HG03175 (cell line): ENCODE measurements around the gene CCDC89.

Source experiments
- ATAC-seq: cut with Tn5 transposase; IDR thresholded peaks from one replicate; pipeline ENCODE4 v1.9.1; 2021; ENCODE audit warnings: mild to moderate bottlenecking, moderate library complexity; ENCODE audit not compliant: unreplicated experiment

Gene CCDC89

GRCh38 chr11:85685820-85686459, at the start of gene CCDC89:
Gene CCDC89 (minus strand): TSS chr11:85686195. CDS start chr11:85686130, 65 bp downstream.
- no peak for ATAC-seq

DNA sequence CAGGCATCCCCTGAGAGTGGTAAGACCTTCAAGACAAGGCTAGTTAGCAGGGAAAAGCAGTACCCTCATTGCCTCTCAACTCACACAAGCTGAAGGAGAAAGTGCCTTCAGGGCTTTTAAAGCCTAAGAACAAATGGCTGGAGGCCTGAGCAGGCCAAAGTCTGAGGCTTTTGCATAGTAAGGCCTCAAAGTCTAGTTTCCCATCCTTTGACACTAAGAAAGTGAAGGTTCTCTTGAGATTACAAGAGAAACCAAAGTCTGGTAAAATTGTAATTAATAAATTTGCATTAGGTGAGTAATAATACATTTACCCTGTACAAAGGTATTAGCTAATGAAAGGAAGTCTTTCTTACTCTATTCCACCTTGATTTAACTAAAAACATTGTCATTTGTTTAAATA, 47.0 kb upstream of the CCDC89 start:
- ATAC-seq = peak; percentile 78

GRCh38 chr11:85726381-85726780, 40.4 kb upstream of the CCDC89 start:
- ATAC-seq = no peak

DNA sequence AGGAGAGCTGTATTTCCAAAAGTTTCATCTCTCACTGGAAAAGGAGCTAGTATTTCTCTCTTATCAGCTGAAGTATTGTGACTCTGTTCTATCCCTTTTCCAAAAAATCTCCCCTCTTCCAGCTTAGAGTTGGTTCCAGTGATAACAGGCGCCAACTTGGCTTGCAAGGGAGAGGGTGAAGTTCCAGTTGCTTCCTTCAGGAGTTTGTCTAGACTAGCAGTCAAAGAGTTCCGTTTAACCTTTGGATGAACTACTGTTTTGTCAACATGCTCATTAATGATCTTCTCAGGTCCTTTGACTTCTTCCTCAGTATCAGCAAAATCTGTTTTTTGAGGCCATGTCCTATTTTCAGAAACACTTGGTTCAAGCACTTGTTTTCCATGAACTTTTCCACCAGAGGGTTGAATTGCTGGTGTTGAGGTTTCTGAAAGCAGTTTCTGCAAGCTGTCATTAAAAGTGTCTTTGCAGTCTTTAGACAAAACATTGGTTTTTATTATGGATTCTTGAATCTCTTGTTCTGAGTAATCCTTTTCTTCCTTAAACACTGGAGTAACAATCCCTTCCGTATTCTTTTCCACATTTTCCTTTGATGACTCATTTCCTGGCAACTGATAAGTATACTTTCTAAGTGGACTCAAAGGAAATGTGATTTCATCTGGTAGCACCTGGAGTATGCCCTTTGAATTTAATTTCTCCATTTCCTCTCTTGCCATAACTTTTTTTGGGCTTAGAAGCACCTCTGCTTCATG, 39.7 kb upstream of the CCDC89 start:
- no peak for ATAC-seq

DNA sequence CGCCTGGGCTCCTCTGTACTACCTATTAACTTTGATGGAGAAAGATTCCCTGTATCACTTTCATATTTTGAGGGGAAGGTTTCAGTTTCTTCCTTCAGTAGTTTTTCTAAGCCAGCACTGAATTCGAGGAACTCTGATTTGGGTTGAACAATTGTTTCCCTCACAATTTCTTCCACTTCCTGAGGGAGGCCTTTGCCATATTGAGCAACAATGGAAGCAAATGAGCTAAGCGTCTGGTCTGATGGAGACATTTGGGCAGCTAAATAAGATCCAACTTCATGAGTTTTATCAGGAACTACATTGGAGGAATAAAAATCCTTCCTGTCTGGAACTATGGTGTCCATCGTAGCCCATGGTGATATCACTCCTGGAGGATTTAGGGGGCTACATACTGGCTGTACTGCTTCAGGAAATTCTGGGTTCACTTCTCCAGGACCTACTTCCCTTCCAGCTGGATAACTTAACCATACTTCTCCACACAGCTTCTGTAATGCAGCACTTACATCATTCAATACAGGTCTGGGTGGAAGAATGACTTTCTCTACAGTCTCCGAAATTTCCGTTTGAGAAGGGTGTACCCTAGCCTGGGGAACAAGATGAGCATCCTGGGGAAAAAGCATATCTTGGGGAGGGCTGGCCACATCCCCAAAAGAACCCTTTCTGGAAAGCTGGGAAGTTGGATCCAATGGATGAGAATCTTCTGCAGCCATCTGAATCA, 38.9 kb upstream of the CCDC89 start:
- ATAC-seq = no peak

GRCh38 chr11:85723088-85723487, 37.1 kb upstream of the CCDC89 start:
- ATAC-seq = no peak

DNA sequence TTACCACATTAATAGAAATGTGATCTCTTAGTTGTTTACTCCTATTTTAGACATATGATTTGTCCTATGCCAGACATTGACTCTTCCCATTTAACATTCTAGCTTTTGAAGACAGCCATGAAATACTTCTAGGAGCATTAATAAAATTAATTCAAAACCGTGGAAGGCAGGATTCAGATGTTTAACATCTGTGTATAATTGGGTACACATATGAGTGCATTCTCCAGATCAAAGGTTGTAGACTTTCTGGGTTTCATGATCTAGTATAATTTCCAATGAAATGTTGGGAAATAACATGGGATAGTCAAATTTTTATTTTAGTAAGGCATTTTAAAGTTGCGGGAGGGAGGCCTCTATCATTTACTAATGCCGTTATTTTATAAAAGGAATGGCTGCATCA, 35.2 kb upstream of the CCDC89 start:
- ATAC-seq = no peak

DNA sequence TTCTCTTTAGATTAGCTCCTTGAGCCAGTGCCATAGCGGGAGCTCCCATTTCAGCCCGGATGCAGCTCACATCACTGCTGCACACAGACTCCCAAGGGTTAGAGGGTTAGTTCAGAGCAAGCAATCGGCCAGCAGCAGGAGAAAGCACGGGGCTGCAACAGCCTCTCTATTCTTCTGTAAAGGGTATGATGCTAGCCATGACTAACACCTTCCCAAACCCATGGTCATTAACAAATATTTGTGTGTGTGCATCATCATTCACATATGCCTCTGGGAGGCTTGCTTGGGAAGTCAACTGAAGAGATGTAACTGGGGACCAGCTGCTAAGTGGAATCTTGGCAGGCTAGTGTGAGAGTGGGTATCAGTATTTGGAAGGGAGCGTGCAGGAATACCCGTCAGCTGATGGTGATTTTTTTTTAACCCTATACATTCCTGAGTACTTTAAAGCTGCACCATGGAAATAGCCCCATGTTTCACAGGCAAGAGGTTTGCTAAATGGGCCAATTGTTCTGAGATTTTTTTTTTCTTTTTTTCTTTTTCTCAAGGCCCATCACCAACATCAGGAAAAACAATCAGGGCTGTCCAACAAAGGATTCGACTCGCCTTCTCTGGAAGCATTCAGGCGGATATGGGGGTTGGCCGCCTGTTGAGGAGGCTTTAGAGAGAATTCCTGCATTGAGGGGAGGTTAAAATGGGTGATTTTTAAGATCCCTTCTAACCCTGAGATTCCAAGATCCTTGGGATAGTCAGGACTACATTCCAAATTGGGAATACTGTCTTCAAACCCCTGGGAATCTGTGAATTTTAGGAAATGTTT, 33.2 kb upstream of the CCDC89 start:
- no peak for ATAC-seq

- no peak for ATAC-seq
These were observed 32.3 kb upstream of the CCDC89 start for GRCh38 chr11:85718126-85718943.

GRCh38 chr11:85717429-85717828, 31.4 kb upstream of the CCDC89 start:
- ATAC-seq = no peak

GRCh38 chr11:85712953-85713352, 27.0 kb upstream of the CCDC89 start:
- ATAC-seq = no peak

- no peak for ATAC-seq
These were observed 24.9 kb upstream of the CCDC89 start for GRCh38 chr11:85710917-85711316.

DNA sequence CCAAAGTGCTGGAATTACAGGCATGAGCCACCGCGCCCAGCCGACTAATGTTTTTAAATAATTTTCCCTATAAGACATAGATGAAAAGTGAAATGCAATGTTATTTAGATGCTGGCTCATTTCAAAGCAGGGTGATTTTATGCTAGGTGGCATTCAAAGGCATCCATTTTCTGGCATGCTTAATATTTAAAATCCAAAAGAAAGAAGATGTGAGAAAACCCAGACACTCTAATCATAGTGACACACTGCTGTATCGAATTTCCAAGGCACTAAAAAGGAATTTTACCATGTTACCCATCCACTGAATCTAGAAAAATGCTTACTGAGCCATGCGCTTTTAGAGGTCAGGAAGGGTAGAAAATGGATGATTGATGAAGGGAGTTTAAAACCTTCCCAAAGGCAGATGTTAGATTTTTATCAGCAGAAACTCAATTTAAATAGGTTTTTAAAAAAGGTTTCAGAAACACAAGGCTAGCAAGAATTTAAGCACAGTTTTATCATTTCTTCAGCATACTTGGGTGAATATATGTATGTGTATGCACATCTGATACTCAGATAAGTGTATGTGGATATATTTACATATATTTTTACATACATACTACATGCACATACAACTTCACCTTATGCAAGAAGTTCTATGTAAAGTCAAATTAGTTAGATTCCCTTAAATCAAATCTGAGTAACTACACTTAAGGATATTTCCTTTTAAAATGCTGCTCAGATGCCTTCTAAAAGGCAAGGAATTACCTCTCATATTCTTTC, 24.1 kb upstream of the CCDC89 start:
- no peak for ATAC-seq

GRCh38 chr11:85705800-85706199, 19.8 kb upstream of the CCDC89 start:
- ATAC-seq = no peak

DNA sequence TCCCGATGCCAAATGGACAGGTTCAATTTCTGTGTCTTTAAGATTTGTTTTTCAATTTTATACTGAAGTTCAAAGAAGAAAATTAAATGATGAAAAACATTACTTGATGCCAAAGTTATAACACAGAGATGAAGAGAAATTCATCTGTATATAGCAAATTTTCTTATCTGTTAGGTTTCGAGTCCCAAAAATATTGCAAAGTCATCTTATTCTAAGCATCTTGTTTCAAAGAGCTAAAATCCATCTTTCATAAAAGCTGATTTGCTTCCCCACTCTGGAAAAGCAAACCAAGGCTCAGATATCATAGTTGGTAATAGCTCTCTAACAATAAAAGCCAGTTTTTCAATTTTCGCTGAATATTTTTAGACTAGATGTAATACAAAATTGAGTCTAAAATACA, 19.0 kb upstream of the CCDC89 start:
- no peak for ATAC-seq

DNA sequence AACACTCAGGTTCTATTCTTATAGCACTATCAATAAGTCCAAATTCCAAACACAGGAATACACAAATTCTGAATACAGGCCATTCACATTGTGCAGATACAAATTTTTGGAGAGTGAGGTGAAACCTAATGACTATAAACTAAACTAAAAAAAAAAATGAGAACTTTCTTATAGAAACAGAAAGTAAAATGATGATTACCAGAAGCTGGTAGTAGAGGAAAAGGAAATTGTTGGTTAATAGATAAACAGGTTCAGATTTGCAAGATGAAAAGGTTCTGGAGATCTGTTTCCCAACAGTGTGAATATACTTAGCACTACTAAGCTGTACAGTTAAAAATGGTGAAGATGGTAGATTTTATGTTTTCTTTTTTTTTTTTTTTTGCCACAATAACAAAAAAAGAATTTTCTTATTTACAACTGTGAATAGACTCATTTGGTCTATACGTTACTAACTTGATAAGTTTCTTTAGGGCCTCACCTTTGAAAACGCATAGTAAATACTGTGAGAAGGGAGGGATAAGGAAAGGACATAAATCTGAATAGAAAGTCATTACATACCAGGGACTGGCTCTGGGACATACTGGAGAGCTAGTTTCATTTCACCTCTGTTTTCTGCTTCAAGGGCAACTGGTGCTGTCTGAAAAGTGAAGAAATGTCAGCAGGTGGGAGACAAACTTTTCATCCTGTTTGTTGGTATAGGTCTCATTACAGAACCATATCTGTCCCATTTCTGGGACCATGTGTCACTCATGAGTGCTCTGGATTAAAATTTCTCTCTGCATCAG, 14.2 kb upstream of the CCDC89 start:
- ATAC-seq = peak; percentile 88

- ATAC-seq = no peak
These were observed 12.2 kb upstream of the CCDC89 start for GRCh38 chr11:85698195-85698594.

DNA sequence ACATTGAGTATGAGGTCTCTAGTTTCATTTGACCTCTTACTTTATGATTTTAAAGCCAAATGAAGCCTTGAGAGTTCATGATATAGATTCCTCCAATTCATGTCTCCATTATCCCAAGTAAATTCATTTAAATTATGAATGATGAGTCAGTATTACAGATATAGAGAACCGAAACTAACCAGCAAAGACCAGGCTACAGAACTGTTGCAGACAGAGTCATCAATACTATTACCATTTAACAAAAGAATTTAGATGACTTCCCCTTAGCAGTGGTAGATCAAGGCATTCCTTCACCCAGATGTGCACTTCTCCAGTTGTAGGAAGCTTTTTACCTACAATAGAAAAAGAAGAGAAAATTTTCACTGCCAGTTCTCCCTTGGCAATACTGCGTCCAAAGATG, 11.8 kb upstream of the CCDC89 start:
- ATAC-seq = no peak

GRCh38 chr11:85695546-85695945, 9.6 kb upstream of the CCDC89 start:
- no peak for ATAC-seq
